H1 (cell line): Measurements from ENCODE around the gene FMN2.

Source experiments
- EZH2 ChIP-seq: fragments of 200-600 bp; sonication (generic); IDR thresholded peaks from 2 replicates; pipeline ENCODE4 v1.7.1; 2012; ENCODE audit warnings: low read depth, mild to moderate bottlenecking, moderate library complexity, low read length, inconsistent platforms; ENCODE audit not compliant: severe bottlenecking
- TF ChIP-seq, protein P1 (sequence below), 3 experiments: IDR thresholded peaks; 1 replicate in 2 of 3; 2 replicates in 1 of 3; pipeline versions ENCODE4 v1.5.1 to v1.6.1; 2011; ENCODE audit warnings: low read length in 3 of 3, mild to moderate bottlenecking in 3 of 3, inconsistent platforms in 2 of 3, low read depth in 1 of 3, moderate library complexity in 1 of 3; ENCODE audit not compliant: insufficient read depth in 1 of 3; ENCODE audit errors: control extremely low read depth in 1 of 3

DNA sequence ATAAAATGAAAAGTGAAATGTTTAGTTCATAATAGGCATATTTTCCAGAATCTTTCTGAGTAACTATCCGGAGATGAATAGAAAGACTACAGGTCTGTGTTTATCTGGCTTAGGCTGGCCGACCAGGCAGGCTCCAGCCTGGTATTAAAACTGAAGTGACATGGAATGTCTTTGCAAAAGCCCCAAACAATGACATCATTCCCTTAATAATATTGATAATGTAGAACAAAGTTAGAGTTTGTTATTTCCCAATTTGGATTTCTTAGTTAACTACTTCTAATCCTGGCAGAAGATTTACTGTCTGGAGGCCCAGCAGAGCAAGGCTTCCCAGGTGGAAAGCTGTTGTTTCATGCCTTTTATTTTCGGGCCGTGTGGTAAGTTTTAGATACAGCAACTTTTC is 312.6 kb downstream of the FMN2 start:
- TF ChIP-seq, protein P1, sequence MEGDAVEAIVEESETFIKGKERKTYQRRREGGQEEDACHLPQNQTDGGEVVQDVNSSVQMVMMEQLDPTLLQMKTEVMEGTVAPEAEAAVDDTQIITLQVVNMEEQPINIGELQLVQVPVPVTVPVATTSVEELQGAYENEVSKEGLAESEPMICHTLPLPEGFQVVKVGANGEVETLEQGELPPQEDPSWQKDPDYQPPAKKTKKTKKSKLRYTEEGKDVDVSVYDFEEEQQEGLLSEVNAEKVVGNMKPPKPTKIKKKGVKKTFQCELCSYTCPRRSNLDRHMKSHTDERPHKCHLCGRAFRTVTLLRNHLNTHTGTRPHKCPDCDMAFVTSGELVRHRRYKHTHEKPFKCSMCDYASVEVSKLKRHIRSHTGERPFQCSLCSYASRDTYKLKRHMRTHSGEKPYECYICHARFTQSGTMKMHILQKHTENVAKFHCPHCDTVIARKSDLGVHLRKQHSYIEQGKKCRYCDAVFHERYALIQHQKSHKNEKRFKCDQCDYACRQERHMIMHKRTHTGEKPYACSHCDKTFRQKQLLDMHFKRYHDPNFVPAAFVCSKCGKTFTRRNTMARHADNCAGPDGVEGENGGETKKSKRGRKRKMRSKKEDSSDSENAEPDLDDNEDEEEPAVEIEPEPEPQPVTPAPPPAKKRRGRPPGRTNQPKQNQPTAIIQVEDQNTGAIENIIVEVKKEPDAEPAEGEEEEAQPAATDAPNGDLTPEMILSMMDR (IDR thresholded peaks at IDR 0.05; ENCODE audit: control extremely low read depth in 1 of 3, insufficient read depth in 1 of 3, low read depth in 1 of 3, low read length in 3 of 3), result no peak
- TF ChIP-seq EZH2, result no peak
